ENCODE data around the gene SPNS2. TPM values are rescaled to one million over a fixed set of nuclear protein-coding genes. Genes with fewer than 3 reads are reported as not detected.

Gene SPNS2
- total and polyA plus RNA-seq, 2 donors (not counting 1 experiment from before 2014, with no cell fraction given): 0.17 TPM; not detected in 1

- Histone ChIP-seq H3K9ac (ENCODE audit: insufficient read depth, low read length) (no peak overlapping the region), H3K4me3 (replicated peaks in 1 of 4; ENCODE audit: control extremely low read depth in 1 of 4, insufficient read depth in 1 of 4, low read depth in 3 of 4, low read length in 4 of 4) (no peak overlapping the region), H3K4me2 (ENCODE audit: extremely low read depth, insufficient read depth, low read length) (no peak overlapping the region), H3K36me3 (ENCODE audit: control insufficient read depth, insufficient read depth, low read length) (no peaks in the 10 kb centered on the region), H4K20me1 (ENCODE audit: control insufficient read depth, extremely low read depth, insufficient read depth, low read length) (no peaks in the 10 kb centered on the region), H3K27me3 (ENCODE audit: control insufficient read depth, insufficient read depth, low read length) (no peaks in the 10 kb centered on the region), H3K4me1 (ENCODE audit: control insufficient read depth, extremely low read depth, insufficient read depth, low read length) (no peaks in the 10 kb centered on the region), H3K79me2 (ENCODE audit: control insufficient read depth, insufficient read depth, low read length) (no peaks in the 10 kb centered on the region), H3K9me3 (ENCODE audit: control insufficient read depth, insufficient read depth, low read depth, low read length) (no peaks in the 10 kb centered on the region), H2AFZ (ENCODE audit: low read length) (no peak overlapping the region), H3K27ac (ENCODE audit: insufficient read depth, low read length) (no peak overlapping the region)
- DNase-seq (ENCODE audit: low read depth in 2 of 2): no peak
- TF ChIP-seq CTCF (conservative IDR thresholded peaks at IDR 0.05 in 1 of 2, IDR thresholded peaks at IDR 0.05 in 1 of 2; ENCODE audit: low read depth in 1 of 2, low read length in 2 of 2): no peak
- no peak for TF ChIP-seq EZH2 (IDR thresholded peaks at IDR 0.05; ENCODE audit: low read length, missing control alignments)
These were observed 73.5 kb downstream of the SPNS2 start for GRCh38 chr17:4572131-4572530.

- Histone ChIP-seq H3K79me2 (ENCODE audit: control insufficient read depth, insufficient read depth, low read length) (no peaks in the 10 kb centered on the region), H3K4me1 (ENCODE audit: control insufficient read depth, extremely low read depth, insufficient read depth, low read length) (no peaks in the 10 kb centered on the region), H3K4me2 (ENCODE audit: extremely low read depth, insufficient read depth, low read length) (no peak overlapping the region), H3K27ac (ENCODE audit: insufficient read depth, low read length) (no peak overlapping the region), H3K27me3 (ENCODE audit: control insufficient read depth, insufficient read depth, low read length) (no peaks in the 10 kb centered on the region), H3K9me3 (ENCODE audit: control insufficient read depth, insufficient read depth, low read depth, low read length) (no peaks in the 10 kb centered on the region), H3K36me3 (ENCODE audit: control insufficient read depth, insufficient read depth, low read length) (no peaks in the 10 kb centered on the region), H3K9ac (ENCODE audit: insufficient read depth, low read length) (no peak overlapping the region), H2AFZ (ENCODE audit: low read length) (no peak overlapping the region), H4K20me1 (ENCODE audit: control insufficient read depth, extremely low read depth, insufficient read depth, low read length) (no peaks in the 10 kb centered on the region), H3K4me3 (replicated peaks in 1 of 4; ENCODE audit: control extremely low read depth in 1 of 4, insufficient read depth in 1 of 4, low read depth in 3 of 4, low read length in 4 of 4) (no peak overlapping the region)
- no peak for TF ChIP-seq CTCF (conservative IDR thresholded peaks at IDR 0.05 in 1 of 2, IDR thresholded peaks at IDR 0.05 in 1 of 2; ENCODE audit: low read depth in 1 of 2, low read length in 2 of 2)
- no peak for TF ChIP-seq EZH2 (IDR thresholded peaks at IDR 0.05; ENCODE audit: low read length, missing control alignments)
- no peak for DNase-seq (ENCODE audit: low read depth in 2 of 2)
These were observed 74.4 kb downstream of the SPNS2 start for GRCh38 chr17:4573115-4573514.

GRCh38 chr17:4573669-4574068 is 75.0 kb downstream of the SPNS2 start:
- no peaks in the 10 kb centered on the region for H3K36me3 ChIP-seq (ENCODE audit: control insufficient read depth, insufficient read depth, low read length)
- no peak overlapping the region for H2AFZ ChIP-seq (ENCODE audit: low read length)
- no peak overlapping the region for H3K9ac ChIP-seq (ENCODE audit: insufficient read depth, low read length)
- H3K27me3 ChIP-seq (ENCODE audit: control insufficient read depth, insufficient read depth, low read length): no peaks in the 10 kb centered on the region
- H3K4me2 ChIP-seq (ENCODE audit: extremely low read depth, insufficient read depth, low read length): no peak overlapping the region
- no peaks in the 10 kb centered on the region for H3K79me2 ChIP-seq (ENCODE audit: control insufficient read depth, insufficient read depth, low read length)
- DNase-seq (ENCODE audit: low read depth in 2 of 2): no peak
- H3K4me1 ChIP-seq (ENCODE audit: control insufficient read depth, extremely low read depth, insufficient read depth, low read length): no peaks in the 10 kb centered on the region
- H3K27ac ChIP-seq (ENCODE audit: insufficient read depth, low read length): no peak overlapping the region
- no peaks in the 10 kb centered on the region for H4K20me1 ChIP-seq (ENCODE audit: control insufficient read depth, extremely low read depth, insufficient read depth, low read length)
- H3K9me3 ChIP-seq (ENCODE audit: control insufficient read depth, insufficient read depth, low read depth, low read length): no peaks in the 10 kb centered on the region
- TF ChIP-seq EZH2 (IDR thresholded peaks at IDR 0.05; ENCODE audit: low read length, missing control alignments) (no peak), CTCF (conservative IDR thresholded peaks at IDR 0.05 in 1 of 2, IDR thresholded peaks at IDR 0.05 in 1 of 2; ENCODE audit: low read depth in 1 of 2, low read length in 2 of 2) (no peak)
- no peak overlapping the region for H3K4me3 ChIP-seq (replicated peaks in 1 of 4; ENCODE audit: control extremely low read depth in 1 of 4, insufficient read depth in 1 of 4, low read depth in 3 of 4, low read length in 4 of 4)
